Stimulated activated CD4-positive, alpha-beta T cell treated with anti-CD3 and anti-CD28 coated beads, TNF-alpha, amount 100 ng/mL, for 1 hour (primary cell): ENCODE results near the gene SUCLG2.

Experiments
- DNase-seq, 3 donors: peaks; one replicate each; pipeline ENCODE4 v3.0.0-alpha.2; 2020; ENCODE audit warnings: low read depth in 3 of 3, low spot score in 1 of 3

SUCLG2 gene

GRCh38 chr3:67460841-67461510 is 193.4 kb downstream of the SUCLG2 start:
- DNase-seq: no peak

GRCh38 chr3:67459796-67460195 is 194.6 kb downstream of the SUCLG2 start:
- DNase-seq: no peak

GRCh38 chr3:67458896-67459530 is 195.4 kb downstream of the SUCLG2 start:
- DNase-seq: no peak

- DNase-seq: no peak
These were observed 196.0 kb downstream of the SUCLG2 start for GRCh38 chr3:67458408-67458807.

GRCh38 chr3:67453628-67454027 is 200.8 kb downstream of the SUCLG2 start:
- no peak for DNase-seq

DNA sequence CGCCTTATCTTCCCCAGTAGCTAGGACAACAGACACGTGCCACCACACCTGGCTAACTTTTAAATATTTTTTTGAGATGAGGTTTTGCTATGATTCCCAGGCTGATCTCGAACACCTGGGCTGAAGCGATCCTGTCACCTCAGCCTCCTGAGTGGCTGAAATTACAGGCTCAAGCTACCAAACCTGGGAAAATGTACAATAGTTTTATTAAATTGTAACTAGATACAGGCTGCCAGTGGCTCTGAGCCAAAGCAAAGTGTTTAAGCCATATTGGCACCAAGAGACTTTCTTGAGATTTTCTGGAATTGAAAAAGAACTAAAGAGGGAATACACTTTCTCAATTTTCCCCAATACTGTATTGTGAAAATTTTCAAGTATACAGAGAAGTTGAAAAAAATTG is 204.3 kb downstream of the SUCLG2 start:
- no peak for DNase-seq

DNA sequence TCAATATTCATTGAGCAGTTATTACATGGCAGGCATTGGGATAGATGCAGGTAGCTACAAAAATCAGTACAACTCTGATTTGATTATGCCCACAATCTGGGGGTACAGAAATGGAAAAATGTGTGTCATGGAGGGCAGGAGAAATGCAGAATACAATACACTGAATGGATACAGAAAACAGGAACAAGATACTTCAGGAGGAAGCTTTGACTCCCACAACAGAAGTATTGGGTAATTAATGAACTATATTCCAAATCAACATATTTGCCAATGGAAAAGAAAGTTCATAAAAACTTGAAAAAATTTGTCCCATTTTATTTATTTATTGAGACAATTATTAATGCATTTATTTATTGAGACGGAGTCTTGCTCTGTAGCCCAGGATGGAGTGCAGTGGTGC is 207.0 kb downstream of the SUCLG2 start:
- no peak for DNase-seq

DNA sequence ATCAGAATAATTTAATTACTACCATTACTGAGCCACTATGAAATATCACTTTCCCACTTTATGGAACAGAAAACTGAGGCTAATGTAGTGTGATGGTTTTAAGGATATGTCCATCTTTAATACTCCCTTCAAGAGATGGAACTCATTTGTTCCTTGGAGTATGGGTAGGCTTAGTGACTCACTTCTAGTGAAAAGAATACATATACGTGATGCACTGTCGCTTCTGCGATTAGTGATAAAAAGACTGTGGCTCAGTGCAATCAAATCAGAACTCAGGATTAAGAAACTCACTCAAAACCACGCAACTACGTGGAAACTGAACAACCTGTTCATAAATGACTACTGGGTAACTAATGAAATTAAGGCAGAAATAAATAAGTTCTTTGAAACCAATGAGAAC is 216.6 kb downstream of the SUCLG2 start:
- DNase-seq: no peak

GRCh38 chr3:67437090-67437489 is 217.3 kb downstream of the SUCLG2 start:
- DNase-seq: no peak

DNA sequence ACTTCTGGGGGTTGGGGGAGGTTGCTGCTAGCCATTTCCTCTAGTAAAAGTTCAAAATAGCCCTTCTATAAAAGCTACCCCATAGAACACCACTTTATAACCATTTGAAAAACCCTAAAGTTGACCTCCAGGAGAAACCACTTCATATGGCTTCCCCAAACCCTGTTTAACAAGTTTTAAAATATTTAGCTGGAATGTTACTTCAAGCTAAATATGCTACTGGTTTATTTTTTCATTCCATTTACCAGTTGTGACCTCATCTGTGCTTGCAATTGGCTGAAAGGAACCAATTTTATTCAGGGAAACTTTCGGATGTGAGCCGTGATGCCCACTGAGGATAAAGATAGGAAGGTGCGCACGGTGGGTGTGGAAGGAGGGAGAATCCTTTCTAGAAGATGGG is 221.3 kb downstream of the SUCLG2 start:
- DNase-seq: no peak

DNA sequence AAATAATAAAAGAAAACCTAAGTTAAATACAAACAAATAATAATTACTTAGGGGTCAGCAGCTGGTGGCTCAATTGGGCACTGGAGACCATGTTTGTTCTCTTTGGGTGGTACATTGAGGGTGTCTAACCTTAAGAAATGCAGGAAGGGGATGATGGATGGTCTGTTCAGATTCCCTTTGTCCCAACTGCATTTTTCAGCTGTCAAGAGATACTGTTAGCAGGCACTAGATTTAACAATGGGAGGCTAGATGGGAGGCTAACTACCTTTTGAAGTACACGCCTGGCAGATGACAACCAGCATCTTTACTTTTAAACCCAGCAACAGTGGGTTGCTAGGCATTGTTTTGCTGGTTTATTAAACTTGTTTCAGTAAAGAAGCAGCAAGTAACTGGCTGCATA is 222.5 kb downstream of the SUCLG2 start:
- no peak for DNase-seq

DNA sequence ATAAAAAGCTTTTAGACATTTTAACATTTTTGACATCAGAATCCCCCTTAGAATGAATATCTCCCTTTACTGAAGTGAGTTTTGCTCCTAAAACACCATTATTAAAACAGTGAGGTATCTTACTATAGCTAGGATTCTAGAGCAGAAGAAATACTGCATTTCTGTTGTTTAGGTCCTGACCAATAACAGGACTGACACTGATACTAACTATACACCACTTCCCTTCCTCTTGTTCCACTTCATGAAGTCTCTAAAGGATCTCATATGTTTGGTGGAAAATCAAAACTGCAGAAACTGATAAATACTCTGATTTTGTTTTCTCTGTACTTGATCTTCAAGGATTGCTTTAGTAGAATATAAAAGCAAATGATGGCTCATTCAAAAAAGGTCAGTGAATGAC is 230.7 kb downstream of the SUCLG2 start:
- no peak for DNase-seq

- no peak for DNase-seq
These were observed 232.5 kb downstream of the SUCLG2 start for GRCh38 chr3:67421912-67422311.

GRCh38 chr3:67419779-67420178 is 234.6 kb downstream of the SUCLG2 start:
- no peak for DNase-seq

DNA sequence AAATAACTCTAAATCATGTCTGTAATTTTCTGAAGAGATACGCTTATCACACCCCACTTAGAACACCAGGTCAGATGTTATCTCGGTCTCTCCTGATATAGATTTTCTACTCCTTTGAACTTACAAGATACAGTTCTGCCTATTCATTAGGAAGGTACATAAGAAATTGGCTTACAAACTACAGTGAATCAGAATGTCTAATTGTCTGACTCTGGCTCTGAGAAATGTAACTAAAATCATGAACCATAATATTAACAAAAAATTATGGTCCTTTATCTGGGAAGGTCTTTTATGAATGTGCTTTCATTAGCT is 235.2 kb downstream of the SUCLG2 start:
- no peak for DNase-seq

GRCh38 chr3:67418426-67419217 is 235.8 kb downstream of the SUCLG2 start:
- DNase-seq: no peak

DNA sequence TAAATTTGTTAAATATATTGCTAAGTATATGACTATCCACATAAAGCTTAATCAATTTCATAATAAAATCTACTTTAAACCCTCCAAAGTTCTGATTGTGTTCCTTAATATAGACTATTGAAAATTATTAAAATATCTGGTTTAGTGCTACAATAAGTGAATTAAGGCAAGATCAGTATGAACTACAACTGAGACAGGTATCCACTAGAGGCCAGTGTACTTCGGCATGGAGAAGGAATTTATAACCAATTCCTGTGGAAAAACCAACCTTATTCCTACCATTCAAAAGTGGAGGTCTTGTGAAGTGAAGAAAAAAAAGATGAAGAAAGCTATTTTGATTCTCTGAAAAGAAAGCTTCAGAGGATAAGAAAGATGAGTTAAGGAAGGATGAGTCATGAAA is 237.7 kb downstream of the SUCLG2 start:
- no peak for DNase-seq

- DNase-seq: no peak
These were observed 238.9 kb downstream of the SUCLG2 start for GRCh38 chr3:67415511-67415910.

GRCh38 chr3:67414740-67415139 is 239.7 kb downstream of the SUCLG2 start:
- DNase-seq: no peak

- no peak for DNase-seq
These were observed 249.2 kb downstream of the SUCLG2 start for GRCh38 chr3:67405193-67405592.

- DNase-seq: no peak
These were observed 251.5 kb downstream of the SUCLG2 start for GRCh38 chr3:67402873-67403272.

GRCh38 chr3:67401921-67402320 is 252.5 kb downstream of the SUCLG2 start:
- DNase-seq: no peak

- DNase-seq: no peak
These were observed 253.9 kb downstream of the SUCLG2 start for GRCh38 chr3:67400476-67400875.
